B cell (primary cell): Measurements from ENCODE around the gene PPFIA2.

Experiments
- EZH2 ChIP-seq: IDR thresholded peaks from 2 replicates; pipeline ENCODE4 v1.6.1; 2012; ENCODE audit warnings: borderline replicate concordance, low read depth, mild to moderate bottlenecking, moderate library complexity, low read length; ENCODE audit not compliant: insufficient read depth, poor library complexity, severe bottlenecking
- TF ChIP-seq, protein P1 (sequence below): fragments of 200-600 bp; IDR thresholded peaks from one replicate; pipeline ENCODE4 v1.8.0; 2022; ENCODE audit warnings: antibody characterized with exemption, mild to moderate bottlenecking

DNA sequence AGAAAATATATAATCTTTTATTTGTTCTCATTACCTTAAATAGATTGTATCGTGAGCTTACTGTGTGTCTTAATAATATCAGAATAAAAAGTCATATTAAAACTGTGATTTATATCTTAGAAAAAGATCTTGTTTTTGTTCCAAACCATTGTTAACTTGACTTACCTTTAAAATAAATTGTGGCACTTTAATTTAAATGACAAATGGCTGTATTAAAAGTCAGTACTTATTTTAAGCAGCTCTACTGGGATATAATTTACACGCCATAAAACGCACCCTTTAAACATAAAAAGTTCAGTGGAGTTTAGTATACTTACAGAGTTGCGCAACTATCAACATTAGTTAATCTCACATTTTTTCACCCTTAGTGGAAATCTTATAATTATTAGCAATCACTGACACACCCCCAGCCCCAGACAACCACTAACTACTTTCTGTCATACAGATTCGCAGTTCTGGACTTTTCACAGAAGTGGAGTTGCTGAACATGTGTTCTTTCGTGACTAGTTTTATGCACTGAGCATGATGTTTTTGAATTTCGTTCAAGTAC, 369.5 kb downstream of the PPFIA2 start:
- TF ChIP-seq, protein P1, sequence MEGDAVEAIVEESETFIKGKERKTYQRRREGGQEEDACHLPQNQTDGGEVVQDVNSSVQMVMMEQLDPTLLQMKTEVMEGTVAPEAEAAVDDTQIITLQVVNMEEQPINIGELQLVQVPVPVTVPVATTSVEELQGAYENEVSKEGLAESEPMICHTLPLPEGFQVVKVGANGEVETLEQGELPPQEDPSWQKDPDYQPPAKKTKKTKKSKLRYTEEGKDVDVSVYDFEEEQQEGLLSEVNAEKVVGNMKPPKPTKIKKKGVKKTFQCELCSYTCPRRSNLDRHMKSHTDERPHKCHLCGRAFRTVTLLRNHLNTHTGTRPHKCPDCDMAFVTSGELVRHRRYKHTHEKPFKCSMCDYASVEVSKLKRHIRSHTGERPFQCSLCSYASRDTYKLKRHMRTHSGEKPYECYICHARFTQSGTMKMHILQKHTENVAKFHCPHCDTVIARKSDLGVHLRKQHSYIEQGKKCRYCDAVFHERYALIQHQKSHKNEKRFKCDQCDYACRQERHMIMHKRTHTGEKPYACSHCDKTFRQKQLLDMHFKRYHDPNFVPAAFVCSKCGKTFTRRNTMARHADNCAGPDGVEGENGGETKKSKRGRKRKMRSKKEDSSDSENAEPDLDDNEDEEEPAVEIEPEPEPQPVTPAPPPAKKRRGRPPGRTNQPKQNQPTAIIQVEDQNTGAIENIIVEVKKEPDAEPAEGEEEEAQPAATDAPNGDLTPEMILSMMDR = no peak
- no peak for TF ChIP-seq EZH2
